Neural crest cell (in vitro differentiated cells): Measurements from ENCODE around the gene CPA3. TPM values are rescaled to one million over a fixed set of nuclear protein-coding genes. Genes with fewer than 3 reads are reported as not detected.

ENCODE experiments used
- DNase-seq: peaks from one replicate; pipeline ENCODE4 v3.0.0; 2021; ENCODE audit warnings: low read depth, mixed read lengths, low spot score
- H3K27ac Mint-ChIP-seq: one replicate; pipeline ENCODE4 v1.8.0; 2021; ENCODE audit warnings: mild to moderate bottlenecking, mixed read lengths; ENCODE audit not compliant: unreplicated experiment
- H3K27me3 Mint-ChIP-seq: 2 replicates; pipeline ENCODE4 v1.8.0; 2021; ENCODE audit warnings: low read depth, mild to moderate bottlenecking, mixed read lengths
- H3K36me3 Mint-ChIP-seq: 2 replicates; pipeline ENCODE4 v1.8.0; 2021; ENCODE audit warnings: low read depth, mild to moderate bottlenecking, mixed read lengths
- H3K4me1 Mint-ChIP-seq: 2 replicates; pipeline ENCODE4 v1.8.0; 2021; ENCODE audit warnings: mixed read lengths
- H3K4me3 Mint-ChIP-seq: one replicate; pipeline ENCODE4 v1.8.0; 2021; ENCODE audit warnings: mild to moderate bottlenecking, mixed read lengths
- H3K9me3 Mint-ChIP-seq: 2 replicates; pipeline ENCODE4 v1.8.0; 2021; ENCODE audit warnings: mixed read lengths
- total RNA-seq: library from RNA; stranded (reverse); gene quantifications from 2 replicates; pipeline ENCODE4 v1.2.1, GENCODE V29; 2021
- TF ChIP-seq, protein P1 (sequence below): fragments of 200-600 bp; sonication (generic); conservative IDR thresholded peaks from 2 replicates; pipeline ENCODE4 v1.5.0; 2021; ENCODE audit warnings: antibody characterized with exemption, mild to moderate bottlenecking

Gene CPA3
- total RNA-seq, 1 donor from 2014 or later = not detected

DNA sequence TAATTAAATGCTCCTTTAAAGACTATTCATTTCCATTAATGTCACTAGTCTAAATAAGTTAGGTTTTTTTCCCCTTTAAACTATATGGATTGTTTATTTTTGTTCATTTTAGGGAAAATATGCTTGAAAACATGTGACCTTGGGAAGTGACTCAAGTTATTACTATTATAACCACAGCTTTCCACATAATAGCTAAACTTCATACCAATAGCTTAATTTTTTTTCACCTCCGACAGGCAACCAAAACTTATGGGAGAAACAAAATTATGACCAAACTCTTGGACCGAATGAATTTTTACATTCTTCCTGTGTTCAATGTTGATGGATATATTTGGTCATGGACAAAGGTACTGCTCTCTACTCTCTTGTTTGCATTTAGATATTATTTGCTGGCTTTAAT, 16.2 kb downstream of the CPA3 start:
- Mint-ChIP-seq H3K27me3 (no peaks in the 10 kb centered on the region), H3K9me3 (peaks cover 2% of the 10 kb centered on the region), H3K27ac (no peak overlapping the region), H3K36me3 (no peaks in the 10 kb centered on the region), H3K4me1 (no peaks in the 10 kb centered on the region), H3K4me3 (no peak overlapping the region)
- no peak for DNase-seq
- TF ChIP-seq, protein P1, sequence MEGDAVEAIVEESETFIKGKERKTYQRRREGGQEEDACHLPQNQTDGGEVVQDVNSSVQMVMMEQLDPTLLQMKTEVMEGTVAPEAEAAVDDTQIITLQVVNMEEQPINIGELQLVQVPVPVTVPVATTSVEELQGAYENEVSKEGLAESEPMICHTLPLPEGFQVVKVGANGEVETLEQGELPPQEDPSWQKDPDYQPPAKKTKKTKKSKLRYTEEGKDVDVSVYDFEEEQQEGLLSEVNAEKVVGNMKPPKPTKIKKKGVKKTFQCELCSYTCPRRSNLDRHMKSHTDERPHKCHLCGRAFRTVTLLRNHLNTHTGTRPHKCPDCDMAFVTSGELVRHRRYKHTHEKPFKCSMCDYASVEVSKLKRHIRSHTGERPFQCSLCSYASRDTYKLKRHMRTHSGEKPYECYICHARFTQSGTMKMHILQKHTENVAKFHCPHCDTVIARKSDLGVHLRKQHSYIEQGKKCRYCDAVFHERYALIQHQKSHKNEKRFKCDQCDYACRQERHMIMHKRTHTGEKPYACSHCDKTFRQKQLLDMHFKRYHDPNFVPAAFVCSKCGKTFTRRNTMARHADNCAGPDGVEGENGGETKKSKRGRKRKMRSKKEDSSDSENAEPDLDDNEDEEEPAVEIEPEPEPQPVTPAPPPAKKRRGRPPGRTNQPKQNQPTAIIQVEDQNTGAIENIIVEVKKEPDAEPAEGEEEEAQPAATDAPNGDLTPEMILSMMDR = no peak

DNA sequence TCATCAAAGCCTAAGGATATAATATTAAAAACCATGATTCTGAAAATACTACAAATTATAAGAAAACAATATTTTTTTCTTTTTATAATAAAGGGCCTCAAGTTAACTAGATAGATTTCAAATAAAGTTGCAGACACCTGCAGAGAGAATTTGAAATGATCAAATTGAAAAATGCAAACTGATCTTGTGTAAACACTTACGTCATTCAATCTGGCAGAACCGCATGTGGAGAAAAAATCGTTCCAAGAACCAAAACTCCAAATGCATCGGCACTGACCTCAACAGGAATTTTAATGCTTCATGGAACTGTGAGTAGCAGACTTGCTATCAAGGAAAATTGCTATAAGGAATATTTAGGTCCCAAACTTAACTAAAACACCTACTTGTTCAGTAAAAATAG, 17.2 kb downstream of the CPA3 start:
- Mint-ChIP-seq H3K4me3 (no peak overlapping the region), H3K27ac (no peak overlapping the region), H3K4me1 (no peaks in the 10 kb centered on the region), H3K9me3 (peaks cover 2% of the 10 kb centered on the region), H3K36me3 (no peaks in the 10 kb centered on the region), H3K27me3 (no peaks in the 10 kb centered on the region)
- no peak for DNase-seq
- TF ChIP-seq, protein P1 = no peak

DNA sequence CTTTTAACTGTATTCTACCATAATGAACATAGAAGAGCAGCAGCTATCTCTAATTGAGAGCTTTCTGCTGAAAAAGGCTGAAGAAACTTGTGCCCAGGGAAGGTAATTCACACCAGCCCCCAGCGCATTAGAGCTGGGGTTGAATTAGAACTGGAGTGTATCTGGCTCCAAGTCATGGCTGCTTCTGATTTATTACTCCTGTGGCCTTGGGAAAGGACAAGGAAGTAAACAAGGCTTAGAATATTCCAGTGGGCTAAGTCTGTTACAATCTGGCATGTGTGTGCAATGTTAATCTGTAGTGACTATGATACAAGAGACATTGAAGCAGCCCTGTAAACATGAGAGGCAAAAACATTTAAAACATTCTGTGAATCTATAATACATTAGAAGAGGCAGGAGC, 18.1 kb downstream of the CPA3 start:
- H3K27me3 Mint-ChIP-seq = no peaks in the 10 kb centered on the region
- H3K27ac Mint-ChIP-seq = no peak overlapping the region
- peaks cover 2% of the 10 kb centered on the region for H3K9me3 Mint-ChIP-seq
- no peak overlapping the region for H3K4me3 Mint-ChIP-seq
- no peaks in the 10 kb centered on the region for H3K4me1 Mint-ChIP-seq
- TF ChIP-seq, protein P1 = no peak
- DNase-seq = no peak
- H3K36me3 Mint-ChIP-seq = no peaks in the 10 kb centered on the region

DNA sequence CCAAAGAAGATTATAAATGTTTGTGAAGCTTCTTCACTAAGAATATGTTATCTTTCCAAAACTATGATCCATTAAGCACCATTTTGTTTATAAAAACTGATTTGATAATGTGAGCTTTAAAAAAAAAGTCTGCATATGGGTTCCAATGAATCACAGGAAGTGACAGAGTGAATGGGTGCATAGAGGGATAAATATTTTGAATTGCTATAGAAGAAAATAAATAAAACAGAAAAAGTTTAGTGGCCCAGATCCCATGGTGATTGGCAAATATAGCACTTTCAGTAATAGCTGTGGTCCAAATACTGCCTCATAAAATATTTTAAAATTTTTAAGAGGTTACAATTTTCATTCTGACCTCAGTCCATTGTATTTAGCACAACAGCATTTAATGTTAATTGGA, 19.2 kb downstream of the CPA3 start:
- H3K9me3 Mint-ChIP-seq = peaks cover 2% of the 10 kb centered on the region
- no peak overlapping the region for H3K4me3 Mint-ChIP-seq
- no peak overlapping the region for H3K27ac Mint-ChIP-seq
- no peaks in the 10 kb centered on the region for H3K4me1 Mint-ChIP-seq
- no peak for DNase-seq
- TF ChIP-seq, protein P1 = no peak
- no peaks in the 10 kb centered on the region for H3K36me3 Mint-ChIP-seq
- no peaks in the 10 kb centered on the region for H3K27me3 Mint-ChIP-seq

DNA sequence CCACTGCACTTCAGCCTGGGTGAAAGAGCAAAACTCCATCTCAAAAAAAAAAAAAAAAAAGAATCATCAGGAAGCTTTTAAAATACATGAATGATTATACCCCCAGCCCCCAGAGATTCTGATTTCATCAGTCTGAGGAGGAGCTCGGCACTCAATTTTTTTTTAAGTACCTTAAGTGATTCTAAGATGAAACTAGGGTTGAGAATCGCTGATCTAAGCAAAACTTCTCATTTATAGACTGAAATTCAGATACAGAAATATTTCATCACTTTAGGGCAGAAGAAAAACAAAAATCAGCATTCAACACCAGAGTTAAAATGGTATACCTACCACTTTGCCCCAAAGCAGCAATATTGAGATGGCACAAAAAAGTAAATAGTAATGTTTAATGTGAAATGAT, 24.7 kb downstream of the CPA3 start:
- no peaks in the 10 kb centered on the region for H3K36me3 Mint-ChIP-seq
- H3K27me3 Mint-ChIP-seq = no peaks in the 10 kb centered on the region
- no peak for DNase-seq
- H3K4me1 Mint-ChIP-seq = no peaks in the 10 kb centered on the region
- H3K4me3 Mint-ChIP-seq = no peak overlapping the region
- TF ChIP-seq, protein P1 = no peak
- no peak overlapping the region for H3K27ac Mint-ChIP-seq
- no peaks in the 10 kb centered on the region for H3K9me3 Mint-ChIP-seq

DNA sequence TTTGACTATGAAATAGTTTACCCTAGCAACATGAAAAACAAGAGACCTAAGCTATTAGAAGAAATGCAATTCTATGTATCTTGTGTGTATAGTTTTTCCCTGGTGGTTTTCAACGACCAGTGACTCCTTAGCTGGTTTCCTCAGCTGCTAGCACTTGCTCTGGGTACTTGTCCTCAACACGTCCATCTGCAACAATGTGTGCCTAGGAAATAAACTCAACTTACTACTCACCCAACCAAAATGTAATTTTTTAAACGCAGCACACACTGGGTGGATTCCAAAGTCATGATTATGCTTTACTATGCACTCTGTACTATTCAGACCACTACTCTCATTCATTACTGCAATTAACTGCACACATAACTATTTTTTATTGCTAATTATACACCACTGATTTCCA, 31.0 kb downstream of the CPA3 start:
- Mint-ChIP-seq H3K4me1 (no peaks in the 10 kb centered on the region), H3K4me3 (no peak overlapping the region), H3K27me3 (no peaks in the 10 kb centered on the region), H3K36me3 (no peaks in the 10 kb centered on the region), H3K9me3 (no peaks in the 10 kb centered on the region), H3K27ac (no peak overlapping the region)
- TF ChIP-seq, protein P1 = no peak
- DNase-seq = no peak
